ENCODE data around the gene P4HB.

P4HB gene

GRCh38 chr17:81859906-81860755 is at the start of gene P4HB:
P4HB (minus strand) TSS chr17:81860535; CDS start chr17:81860471, 64 bp downstream.
- ATAC-seq, result peak; percentile 49
- peaks cover 57% of the 10 kb centered on the region for H3K4me1 Mint-ChIP-seq
- peak within 1 kb of the TSS; percentile 98 for H3K27ac Mint-ChIP-seq
- H3K4me3 Mint-ChIP-seq, result peak within 1 kb of the TSS; percentile 87
- no peaks in the 10 kb centered on the region for H3K9me3 Mint-ChIP-seq
- peak; percentile 88 to 98 for DNase-seq (ENCODE audit: low spot score in 2 of 2)
- peaks cover 94% of the 10 kb centered on the region for H3K36me3 Mint-ChIP-seq

GRCh38 chr17:81909231-81909630 is 48.9 kb upstream of the P4HB start:
- Mint-ChIP-seq H3K4me3 (peak overlapping the region; percentile 69), H3K4me1 (peaks cover 6% of the 10 kb centered on the region), H3K9me3 (no peaks in the 10 kb centered on the region), H3K27ac (no peak overlapping the region), H3K36me3 (peaks cover 29% of the 10 kb centered on the region)
- ATAC-seq, result no peak
- DNase-seq (ENCODE audit: low spot score in 2 of 2), result no peak

GRCh38 chr17:81908793-81909192 is 48.5 kb upstream of the P4HB start:
- H3K9me3 Mint-ChIP-seq, result no peaks in the 10 kb centered on the region
- H3K4me1 Mint-ChIP-seq, result peaks cover 6% of the 10 kb centered on the region
- no peak overlapping the region for H3K27ac Mint-ChIP-seq
- H3K4me3 Mint-ChIP-seq, result no peak overlapping the region
- H3K36me3 Mint-ChIP-seq, result peaks cover 30% of the 10 kb centered on the region
- ATAC-seq (no peak), DNase-seq (ENCODE audit: low spot score in 2 of 2) (no peak)

DNA sequence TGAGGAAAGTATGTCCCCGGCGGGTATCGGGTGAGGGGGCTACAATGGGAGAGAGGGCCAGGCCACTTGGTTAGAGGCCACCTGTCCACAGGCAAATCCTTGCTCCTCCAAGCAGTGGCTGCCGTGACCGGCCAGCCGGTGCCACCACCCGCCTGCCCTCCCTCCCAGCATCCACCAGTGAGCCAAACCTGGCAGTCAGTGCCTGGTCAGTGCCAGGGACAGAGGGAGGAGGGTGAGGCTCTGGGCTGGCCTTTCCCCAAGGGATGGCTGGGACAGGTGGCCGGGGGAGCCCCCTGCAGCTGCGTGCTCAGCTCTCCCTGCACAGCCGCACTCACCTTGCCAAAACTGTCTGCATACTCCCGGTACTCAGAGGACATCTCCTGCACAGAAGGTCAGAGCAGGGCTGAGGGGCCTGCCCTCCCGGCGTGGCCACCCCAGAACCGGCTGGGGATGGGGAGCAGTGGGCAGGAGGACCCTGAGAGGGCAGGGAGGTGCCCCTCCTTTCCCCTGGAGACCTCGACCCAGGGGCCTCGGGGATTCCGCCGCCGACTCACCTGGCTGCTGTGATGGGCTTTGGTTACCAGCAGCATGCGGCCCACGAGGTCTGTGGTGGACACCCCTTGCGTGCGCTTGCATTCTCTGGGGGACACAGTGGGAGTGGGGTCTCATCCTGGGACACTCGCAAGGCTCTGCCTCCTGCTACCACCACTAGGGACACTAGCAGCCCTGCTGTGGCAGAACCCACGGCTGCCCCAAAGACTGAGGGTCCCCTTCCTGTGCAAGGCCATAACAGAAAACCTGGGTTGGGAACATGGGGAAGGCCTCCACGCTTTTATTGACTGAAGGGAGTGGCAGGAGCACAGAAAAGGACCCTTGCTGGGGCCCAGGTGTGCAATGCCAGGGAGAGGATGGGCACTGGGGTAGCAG is 47.1 kb upstream of the P4HB start:
- Mint-ChIP-seq H3K9me3 (no peaks in the 10 kb centered on the region), H3K4me1 (peaks cover 6% of the 10 kb centered on the region), H3K27ac (no peak overlapping the region), H3K36me3 (peaks cover 20% of the 10 kb centered on the region), H3K4me3 (no peak overlapping the region)
- DNase-seq (ENCODE audit: low spot score in 2 of 2), result no peak
- ATAC-seq, result no peak

- Mint-ChIP-seq H3K27ac (no peak overlapping the region), H3K36me3 (peaks cover 12% of the 10 kb centered on the region), H3K9me3 (no peaks in the 10 kb centered on the region), H3K4me3 (no peak overlapping the region), H3K4me1 (peaks cover 6% of the 10 kb centered on the region)
- ATAC-seq (no peak), DNase-seq (ENCODE audit: low spot score in 2 of 2) (no peak)
Measured at GRCh38 chr17:81906476-81907218, 46.3 kb upstream of the P4HB start.

- H3K9me3 Mint-ChIP-seq, result no peaks in the 10 kb centered on the region
- H3K36me3 Mint-ChIP-seq, result peaks cover 9% of the 10 kb centered on the region
- no peak for DNase-seq (ENCODE audit: low spot score in 2 of 2)
- H3K4me1 Mint-ChIP-seq, result peaks cover 12% of the 10 kb centered on the region
- H3K4me3 Mint-ChIP-seq, result no peak overlapping the region
- H3K27ac Mint-ChIP-seq, result no peak overlapping the region
- no peak for ATAC-seq
Measured at GRCh38 chr17:81905993-81906392, 45.7 kb upstream of the P4HB start.

- H3K36me3 Mint-ChIP-seq, result peaks cover 12% of the 10 kb centered on the region
Measured at GRCh38 chr17:81905424-81905875, 45.1 kb upstream of the P4HB start.

DNA sequence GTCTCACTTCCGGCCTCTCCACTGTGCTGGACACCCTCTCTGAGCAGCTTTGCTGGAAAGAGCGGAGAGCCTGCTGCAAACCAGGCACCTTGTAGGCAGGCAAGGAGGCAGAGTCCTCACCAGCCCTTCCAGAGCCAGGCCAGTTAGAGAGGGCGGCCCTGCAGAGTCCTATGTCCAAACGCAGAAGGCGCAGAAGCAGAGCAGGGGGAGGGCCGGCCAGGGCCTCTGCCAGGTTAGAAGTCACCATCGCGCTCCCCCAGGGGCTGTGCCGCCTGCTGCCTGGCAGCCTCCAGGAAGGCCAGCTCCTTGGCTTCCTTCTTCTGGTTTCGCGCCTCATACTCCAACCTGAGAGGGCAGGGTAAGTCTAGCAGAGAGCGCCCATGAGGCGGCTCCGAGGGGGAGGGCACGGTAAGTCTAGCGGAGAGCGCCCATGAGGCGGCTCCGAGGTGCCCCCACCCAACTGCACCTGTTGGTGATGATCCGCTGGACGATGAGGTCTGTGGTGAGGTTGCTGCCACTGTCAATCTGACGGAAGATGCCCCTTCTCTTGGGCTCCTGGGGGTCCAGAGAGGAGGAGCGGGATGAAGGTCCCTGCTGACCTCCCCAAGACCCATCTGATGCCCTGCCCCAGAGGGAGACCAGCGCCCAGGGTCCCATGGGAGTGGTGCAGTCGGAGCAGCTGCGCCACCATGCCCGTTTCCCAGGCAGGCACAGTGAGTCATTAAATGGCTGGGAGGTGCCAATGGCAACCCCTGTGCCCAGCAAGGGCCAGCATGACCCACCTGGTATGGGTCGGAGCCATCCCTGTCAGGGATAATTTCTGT is 44.5 kb upstream of the P4HB start:
- H3K4me1 Mint-ChIP-seq, result peaks cover 10% of the 10 kb centered on the region
- H3K27ac Mint-ChIP-seq, result no peak overlapping the region
- H3K4me3 Mint-ChIP-seq, result no peak overlapping the region
- peaks cover 16% of the 10 kb centered on the region for H3K36me3 Mint-ChIP-seq
- DNase-seq (ENCODE audit: low spot score in 2 of 2), result no peak
- no peak for ATAC-seq
- no peaks in the 10 kb centered on the region for H3K9me3 Mint-ChIP-seq

More at GRCh38 chr17:81905424-81905875, 45.1 kb upstream of the P4HB start:
- no peak overlapping the region for H3K4me3 Mint-ChIP-seq
- peaks cover 16% of the 10 kb centered on the region for H3K4me1 Mint-ChIP-seq
- DNase-seq (ENCODE audit: low spot score in 2 of 2), result no peak
- no peak overlapping the region for H3K27ac Mint-ChIP-seq
- H3K9me3 Mint-ChIP-seq, result no peaks in the 10 kb centered on the region
- ATAC-seq, result no peak

DNA sequence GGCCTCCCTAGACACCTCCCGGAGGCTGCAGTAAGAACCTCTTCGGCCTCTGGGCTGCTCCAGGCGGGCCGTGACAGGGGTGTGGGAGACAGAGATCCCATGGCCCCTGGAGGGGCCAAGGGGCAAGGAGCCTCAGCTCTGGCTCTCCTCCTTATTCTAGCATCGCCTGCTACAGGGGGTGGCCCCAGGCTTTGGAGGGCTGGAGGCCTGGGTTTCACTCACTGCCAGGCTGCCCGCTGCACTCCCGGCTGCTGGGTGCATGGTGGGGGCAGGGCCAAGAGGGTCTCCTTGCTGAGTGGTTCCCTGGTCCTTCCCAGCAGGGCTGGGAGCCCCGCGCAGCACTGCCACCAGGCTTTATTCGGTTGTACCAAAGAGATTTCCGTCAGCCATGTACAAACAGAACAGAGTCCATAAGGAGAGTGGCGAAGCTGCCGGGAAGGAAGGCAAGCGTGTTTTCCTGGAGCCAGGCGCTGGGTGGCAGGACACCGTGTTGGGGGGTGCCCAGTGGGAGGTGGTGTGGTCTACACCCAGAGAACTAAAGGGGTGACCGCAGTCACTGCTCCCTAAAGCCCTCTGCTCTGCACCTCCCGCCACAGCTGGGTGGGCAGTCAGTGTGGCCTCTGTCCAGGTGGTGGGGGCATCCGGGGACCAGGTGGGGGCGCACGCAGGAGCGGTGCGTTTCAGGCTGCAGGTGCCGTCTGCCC is 43.7 kb upstream of the P4HB start:
- Mint-ChIP-seq H3K36me3 (peaks cover 23% of the 10 kb centered on the region), H3K27ac (no peak overlapping the region), H3K4me1 (peaks cover 10% of the 10 kb centered on the region), H3K4me3 (no peak overlapping the region), H3K9me3 (no peaks in the 10 kb centered on the region)
- ATAC-seq, result no peak
- DNase-seq (ENCODE audit: low spot score in 2 of 2), result no peak

DNA sequence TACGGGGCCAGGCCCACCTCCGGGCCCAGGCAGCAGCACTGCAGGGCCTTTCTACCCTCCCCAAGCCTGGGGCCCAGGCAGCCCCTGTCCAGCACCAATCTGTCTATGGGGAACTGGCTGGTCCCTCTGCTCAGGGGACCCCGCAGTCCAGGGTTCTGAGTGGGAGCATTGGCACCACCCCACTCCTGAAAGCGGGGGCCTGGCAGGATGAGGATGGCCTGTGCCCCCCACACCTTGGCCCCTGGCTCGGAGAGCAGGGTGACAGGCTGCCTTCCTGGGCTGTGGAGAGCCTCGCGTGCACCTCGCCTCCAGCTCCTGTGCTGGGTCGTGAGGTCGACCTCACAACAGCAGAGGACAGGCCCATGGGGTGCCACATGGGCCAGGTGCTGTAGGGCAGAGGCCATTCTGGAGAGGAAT is 43.1 kb upstream of the P4HB start:
- no peaks in the 10 kb centered on the region for H3K9me3 Mint-ChIP-seq
- H3K27ac Mint-ChIP-seq, result no peak overlapping the region
- DNase-seq (ENCODE audit: low spot score in 2 of 2), result no peak
- peaks cover 10% of the 10 kb centered on the region for H3K4me1 Mint-ChIP-seq
- H3K36me3 Mint-ChIP-seq, result peaks cover 29% of the 10 kb centered on the region
- no peak overlapping the region for H3K4me3 Mint-ChIP-seq
- no peak for ATAC-seq

DNA sequence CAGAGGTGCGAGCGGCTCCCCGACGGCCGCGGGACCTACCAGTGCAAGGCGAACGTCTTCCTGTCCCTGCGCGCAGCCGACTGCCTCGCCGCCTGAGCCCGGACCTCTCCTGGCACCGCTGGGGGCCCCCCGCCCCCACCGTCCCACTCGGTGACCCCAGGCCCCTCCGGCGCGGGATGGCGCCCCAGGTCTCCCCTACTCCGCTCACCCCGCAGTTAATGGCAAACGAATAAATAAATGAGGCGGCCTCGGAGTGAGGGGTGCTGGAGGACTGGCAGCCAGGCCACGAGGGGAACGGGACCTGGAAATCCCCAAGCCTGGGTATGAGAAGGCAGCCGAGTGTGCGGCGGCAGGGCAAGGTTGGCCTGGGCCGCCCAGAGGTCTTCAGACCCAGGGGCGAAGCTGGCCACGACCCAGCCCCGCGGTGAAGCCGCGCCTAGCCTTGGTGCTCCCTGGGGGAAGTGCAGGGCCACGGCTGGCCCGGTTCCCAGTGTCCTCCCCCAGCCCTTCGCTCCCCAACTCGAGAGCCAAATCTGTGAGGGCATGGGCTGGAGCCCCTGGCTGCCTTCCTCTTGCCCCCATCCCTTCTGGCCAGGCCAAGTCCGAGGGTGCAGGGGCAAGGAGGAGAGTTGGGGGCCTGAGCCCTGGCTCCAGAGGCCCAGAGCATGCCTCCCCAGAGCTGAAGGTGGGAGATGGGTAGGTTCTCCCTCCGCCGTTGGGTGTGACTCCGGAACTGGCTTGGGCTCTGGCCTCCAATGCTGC is 42.5 kb upstream of the P4HB start:
- peak overlapping the region; percentile 23 for H3K4me3 Mint-ChIP-seq
- peaks cover 10% of the 10 kb centered on the region for H3K4me1 Mint-ChIP-seq
- H3K27ac Mint-ChIP-seq, result no peak overlapping the region
- no peaks in the 10 kb centered on the region for H3K9me3 Mint-ChIP-seq
- peaks cover 35% of the 10 kb centered on the region for H3K36me3 Mint-ChIP-seq
- ATAC-seq (peak; percentile 29), DNase-seq (ENCODE audit: low spot score in 2 of 2) (no peak)

DNA sequence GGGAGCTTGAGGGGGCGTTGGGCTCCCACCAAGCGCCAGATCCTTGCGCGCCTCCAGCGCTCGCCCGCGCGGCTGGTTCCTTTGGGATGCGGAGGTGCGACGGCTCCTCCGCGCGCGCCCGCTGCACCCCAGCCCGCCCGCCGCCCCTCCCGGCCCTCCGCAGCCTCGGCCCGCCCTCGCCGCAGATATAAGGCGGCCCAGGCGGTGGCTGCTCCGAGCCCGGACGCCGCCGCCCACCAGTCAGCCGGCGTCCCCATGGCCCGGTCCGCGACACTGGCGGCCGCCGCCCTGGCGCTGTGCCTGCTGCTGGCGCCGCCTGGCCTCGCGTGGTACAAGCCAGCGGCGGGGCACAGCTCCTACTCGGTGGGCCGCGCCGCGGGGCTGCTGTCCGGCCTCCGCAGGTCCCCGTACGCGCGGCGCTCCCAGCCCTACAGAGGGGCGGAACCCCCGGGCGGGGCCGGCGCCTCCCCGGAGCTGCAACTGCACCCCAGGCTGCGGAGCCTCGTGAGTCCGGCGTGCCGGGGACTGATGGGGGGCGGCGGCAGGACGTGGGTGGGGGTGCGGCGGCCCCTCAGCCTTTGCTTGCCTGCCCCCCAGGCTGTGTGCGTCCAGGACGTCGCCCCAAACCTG is 41.8 kb upstream of the P4HB start, which contains the start of gene NPB:
TSS of gene NPB (plus strand) at position 216 of the 630 bp plus-strand sequence. CDS start at position 256, 40 bp downstream.
- Mint-ChIP-seq H3K36me3 (peaks cover 42% of the 10 kb centered on the region), H3K4me3 (peak within 1 kb of the TSS; percentile 23), H3K4me1 (peaks cover 10% of the 10 kb centered on the region), H3K27ac (peak within 1 kb of the TSS; percentile 34), H3K9me3 (no peaks in the 10 kb centered on the region)
- peak; percentile 66 for ATAC-seq
- no peak for DNase-seq (ENCODE audit: low spot score in 2 of 2)

All from stimulated activated effector memory CD8-positive, alpha-beta T cell treated with anti-CD3 and anti-CD28 coated beads, Interleukin-12 subunit alpha, Interleukin-12 subunit beta, amount 100 ng/mL, for 72 hours (primary cell).